BLaER1 treated with 17β-estradiol and CSF1 and Interleukin-3, amounts not matched to agents 10 nM and 100 nM (cell line): ENCODE results near the gene THNSL1.
A peak's percentile ranks its signal among the peaks of the same experiment; 100 is the strongest.
"Not testable (repeated sequence)": the region's sequence is repeated elsewhere in the genome, so short reads cannot be mapped to it uniquely, and the experiment has no call there.

ENCODE experiments used
- H3K27ac ChIP-seq, 11 experiments: shearing (Covaris generic); formaldehyde crosslinking; 2 replicates each; pipeline ENCODE4 v1.8.1; 2022
- H3K27me3 ChIP-seq, 11 experiments: shearing (Covaris generic); formaldehyde crosslinking; 2 replicates each; pipeline ENCODE4 v1.8.1; 2022
- H3K36me3 ChIP-seq, 11 experiments: shearing (Covaris generic); formaldehyde crosslinking; 2 replicates each; pipeline ENCODE4 v1.8.1; 2022
- H3K4me1 ChIP-seq, 10 experiments: shearing (Covaris generic); formaldehyde crosslinking; 2 replicates each; pipeline ENCODE4 v1.8.1; 2022
- H3K4me2 ChIP-seq, 11 experiments: shearing (Covaris generic); formaldehyde crosslinking; 2 replicates each; pipeline ENCODE4 v1.8.1; 2022
- H3K4me3 ChIP-seq, 10 experiments: shearing (Covaris generic); formaldehyde crosslinking; 2 replicates each; pipeline ENCODE4 v1.8.1; 2022
- H3K9ac ChIP-seq, 11 experiments: shearing (Covaris generic); formaldehyde crosslinking; 2 replicates each; pipeline ENCODE4 v1.8.1; 2022
- H3K9me3 ChIP-seq, 11 experiments: shearing (Covaris generic); formaldehyde crosslinking; replicated peaks in 1 of 11; 2 replicates each; pipeline ENCODE4 v1.8.1; 2022
- H4K20me1 ChIP-seq, 11 experiments: shearing (Covaris generic); formaldehyde crosslinking; 2 replicates each; pipeline ENCODE4 v1.8.1; 2022
- Cebpa-rat ChIP-seq, 11 experiments: shearing (Covaris generic); IDR thresholded peaks; 2 replicates each; pipeline ENCODE4 v1.8.1; 2022

The THNSL1 gene

DNA sequence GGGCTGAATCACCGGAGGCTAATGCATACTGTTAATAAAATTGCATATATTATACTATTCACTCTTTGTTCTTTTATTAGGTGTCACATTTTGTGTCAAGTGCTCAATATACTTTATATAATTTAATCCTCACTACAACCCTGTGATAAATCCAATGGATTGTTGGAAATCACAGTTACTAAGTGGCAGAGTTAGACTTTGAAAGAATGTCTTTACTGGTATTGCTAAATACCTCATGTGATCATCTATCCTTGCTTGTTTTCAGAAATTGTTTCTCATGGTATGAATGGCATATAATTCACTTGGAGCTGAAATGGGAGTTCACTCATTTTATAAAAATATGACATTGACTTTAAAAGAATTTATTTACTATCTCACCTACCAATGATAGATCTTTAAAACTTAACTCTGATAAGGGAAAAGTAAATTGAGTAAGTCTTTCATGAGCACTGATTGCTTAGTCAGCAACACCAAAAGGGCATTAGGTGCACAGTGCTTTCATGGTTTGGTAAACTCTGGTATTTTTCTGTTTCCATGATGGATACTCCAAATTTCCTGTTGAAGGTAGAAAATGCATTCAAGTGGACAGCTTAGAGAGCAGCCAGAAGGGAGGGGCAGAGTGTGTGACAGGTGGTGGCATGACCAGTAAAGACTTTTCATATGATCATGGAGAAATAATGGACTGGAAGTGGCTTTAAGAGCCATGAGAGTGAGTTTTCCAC lies 23.0 kb upstream of the THNSL1 start:
- Histone ChIP-seq H3K4me3 (no peak overlapping the region), H3K36me3 (no peaks in the 10 kb centered on the region), H3K4me2 (no peak overlapping the region), H3K9ac (no peak overlapping the region), H3K27ac (no peak overlapping the region), H4K20me1 (no peaks in the 10 kb centered on the region), H3K27me3 (no peaks in the 10 kb centered on the region), H3K9me3 (no peaks in the 10 kb centered on the region), H3K4me1 (peaks cover 0 to 8% (median 6%) of the 10 kb centered on the region in 10 experiments; a peak in 6 of 20 replicates)
- no peak for TF ChIP-seq Cebpa-rat (IDR thresholded peaks at IDR 0.05)

DNA sequence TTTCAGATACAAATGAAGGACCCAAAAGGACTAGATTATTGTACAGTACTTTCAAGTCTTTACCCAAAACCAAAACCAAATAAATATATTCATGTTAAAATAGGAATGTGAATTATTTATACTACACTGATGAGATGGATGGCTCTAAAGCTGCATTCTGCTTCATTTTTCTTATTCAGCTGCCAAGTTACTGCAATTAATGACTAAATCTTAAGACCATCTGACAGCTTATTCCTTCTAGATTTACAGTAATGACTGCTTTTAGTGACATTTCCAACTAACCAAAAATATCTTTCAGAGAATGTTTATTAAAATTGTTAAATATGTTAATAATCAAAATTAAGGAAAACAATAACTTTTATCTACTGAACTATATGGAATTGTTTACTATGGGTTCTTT lies 21.3 kb upstream of the THNSL1 start:
- Histone ChIP-seq H4K20me1 (no peaks in the 10 kb centered on the region), H3K27ac (no peak overlapping the region), H3K9me3 (peaks cover 0 to 4% (median under 1%) of the 10 kb centered on the region in 11 experiments; a peak in 11 of 22 replicates), H3K27me3 (no peaks in the 10 kb centered on the region), H3K36me3 (no peaks in the 10 kb centered on the region), H3K4me2 (no peak overlapping the region), H3K4me3 (no peak overlapping the region), H3K9ac (no peak overlapping the region), H3K4me1 (no peaks in the 10 kb centered on the region)
- no peak for TF ChIP-seq Cebpa-rat (IDR thresholded peaks at IDR 0.05)

DNA sequence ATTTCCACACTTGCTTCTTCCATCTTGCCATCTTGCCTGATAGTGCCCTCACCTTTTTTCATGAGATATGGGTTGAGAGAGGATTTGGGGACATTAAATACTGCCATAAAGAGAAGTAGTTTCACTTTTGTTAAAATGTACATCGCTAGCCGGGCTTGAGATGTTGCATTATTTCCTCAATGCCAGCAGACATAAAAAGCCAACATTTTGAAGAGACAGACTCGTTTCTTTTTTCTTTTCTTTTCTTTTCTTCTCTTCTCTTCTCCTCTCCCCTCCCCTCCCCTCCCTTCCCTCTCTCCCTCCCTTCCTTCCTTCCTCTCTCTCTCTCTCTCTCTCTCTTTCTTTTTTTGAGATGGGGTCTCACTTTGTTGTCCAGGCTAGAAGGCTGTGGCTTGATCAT lies 18.4 kb upstream of the THNSL1 start:
- no peak for TF ChIP-seq Cebpa-rat (IDR thresholded peaks at IDR 0.05)
- Histone ChIP-seq H3K4me2 (no peak overlapping the region), H3K9ac (no peak overlapping the region)

DNA sequence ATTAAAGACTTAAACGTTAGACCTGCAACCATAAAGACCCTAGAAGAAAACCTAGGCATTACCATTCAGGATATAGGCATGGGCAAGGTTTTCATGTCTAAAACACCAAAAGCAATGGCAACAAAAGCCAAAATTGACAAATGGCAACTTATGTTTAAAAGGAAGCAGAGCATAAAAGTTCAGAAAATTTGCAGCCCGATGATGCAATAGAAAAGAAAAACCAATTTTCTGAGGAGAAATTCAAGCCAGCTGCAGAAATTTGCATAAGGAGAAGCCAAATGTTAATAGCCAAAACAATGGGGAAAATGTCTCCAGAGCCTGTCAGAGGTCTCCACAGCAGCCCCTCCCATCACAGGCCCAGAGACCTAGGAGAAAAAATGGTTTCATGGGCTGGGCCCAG lies 4.8 kb upstream of the THNSL1 start:
- not testable (repeated sequence) for H3K27ac ChIP-seq, H3K9ac ChIP-seq, H3K4me3 ChIP-seq, H3K4me2 ChIP-seq, H3K27me3 ChIP-seq, H3K36me3 ChIP-seq, H4K20me1 ChIP-seq
- Histone ChIP-seq H3K9me3 (peaks cover 0 to 16% (median 5%) of the 10 kb centered on the region in 11 experiments; a peak in 7 of 22 replicates), H3K4me1 (peaks cover 6 to 10% (median 8%) of the 10 kb centered on the region in 10 experiments)
- TF ChIP-seq Cebpa-rat (IDR thresholded peaks at IDR 0.05), result 0 out of 22 replicates have a peak, but pooled peaks of 1 of the 11 experiments have one; percentile 16

More for the DNA sequence above, 18.4 kb upstream of the THNSL1 start:
- no peaks in the 10 kb centered on the region for H3K4me1 ChIP-seq
- peaks cover 0 to 23% (median 8%) of the 10 kb centered on the region in 11 experiments; a peak in 18 of 22 replicates for H3K9me3 ChIP-seq
- no peak overlapping the region for H3K27ac ChIP-seq
- no peaks in the 10 kb centered on the region for H3K27me3 ChIP-seq
- no peak overlapping the region for H3K4me3 ChIP-seq
- no peaks in the 10 kb centered on the region for H4K20me1 ChIP-seq
- no peaks in the 10 kb centered on the region for H3K36me3 ChIP-seq

DNA sequence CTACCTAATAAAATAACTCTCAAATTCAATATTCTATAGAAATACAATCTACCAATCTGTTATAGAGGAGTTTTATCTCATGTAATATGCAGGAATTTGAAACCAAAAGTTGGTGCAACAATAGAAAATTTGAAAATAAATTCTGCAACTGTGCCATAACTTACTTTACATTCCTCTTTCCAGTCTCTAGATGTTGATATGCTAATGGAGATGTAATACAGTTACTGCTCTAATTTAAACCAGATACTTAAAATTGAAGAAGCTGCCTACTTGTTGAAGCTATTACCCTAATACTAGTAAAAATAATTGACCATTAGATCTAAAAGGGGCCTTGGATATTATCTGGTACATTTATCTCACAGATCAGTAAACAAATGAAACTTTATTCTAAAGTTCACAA lies 1.8 kb upstream of the THNSL1 start:
- Histone ChIP-seq H3K27me3 (no peaks in the 10 kb centered on the region), H3K4me2 (no peak overlapping the region), H3K4me3 (no peak overlapping the region), H3K9me3 (peaks cover 0 to 16% (median 5%) of the 10 kb centered on the region in 11 experiments; a peak in 7 of 22 replicates), H4K20me1 (no peaks in the 10 kb centered on the region), H3K36me3 (no peaks in the 10 kb centered on the region), H3K9ac (no peak overlapping the region), H3K4me1 (peaks cover 14 to 25% (median 19%) of the 10 kb centered on the region in 10 experiments), H3K27ac (no peak overlapping the region)
- TF ChIP-seq Cebpa-rat (IDR thresholded peaks at IDR 0.05), result no peak

DNA sequence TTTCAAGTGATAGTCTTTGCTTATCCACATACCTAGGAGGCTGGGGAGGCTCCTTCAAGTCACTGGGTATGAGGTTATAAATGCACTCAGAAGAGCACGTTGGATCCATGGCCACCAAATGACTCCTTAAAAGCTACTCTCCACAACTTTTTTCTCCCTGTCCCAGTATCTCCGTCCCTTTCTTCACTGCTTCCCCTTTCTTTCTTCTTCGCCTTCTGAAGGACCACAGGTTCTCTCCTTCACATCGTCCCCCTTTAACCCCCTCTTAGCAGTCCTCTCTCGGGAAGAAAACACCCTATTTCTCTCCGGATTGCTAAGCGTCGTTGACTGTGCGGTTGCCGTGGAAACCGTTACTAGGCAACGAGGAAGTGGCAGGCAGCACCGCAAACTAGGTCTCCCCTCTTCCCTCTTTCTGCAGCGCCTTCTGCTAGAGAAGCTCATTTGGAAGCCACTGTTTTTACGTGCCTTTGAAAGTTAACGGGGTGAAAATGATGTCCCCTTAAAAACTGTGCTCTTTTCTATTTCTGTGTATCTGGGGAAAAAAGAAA lies 510 bp upstream of the THNSL1 start, which contains the start of gene ENKUR:
Gene ENKUR, minus strand, starts transcription at position 331 of the 548 bp plus-strand sequence. Its CDS starts 222 bp downstream, at position 109.
- peaks cover 0 to 16% (median 5%) of the 10 kb centered on the region in 11 experiments; a peak in 7 of 22 replicates for H3K9me3 ChIP-seq
- peak within 1 kb of the TSS; percentile 78 to 91 (median 85) for H3K9ac ChIP-seq
- peak within 1 kb of the TSS; percentile 72 to 98 (median 86) for H3K4me2 ChIP-seq
- no peak for TF ChIP-seq Cebpa-rat (IDR thresholded peaks at IDR 0.05)
- no peaks in the 10 kb centered on the region for H3K36me3 ChIP-seq
- H4K20me1 ChIP-seq, result no peaks in the 10 kb centered on the region
- H3K4me3 ChIP-seq, result peak within 1 kb of the TSS; percentile 56 to 75 (median 70)
- H3K27ac ChIP-seq, result peak within 1 kb of the TSS; percentile 67 to 95 (median 90)
- H3K27me3 ChIP-seq, result no peaks in the 10 kb centered on the region
- H3K4me1 ChIP-seq, result peaks cover 18 to 34% (median 19%) of the 10 kb centered on the region in 10 experiments

DNA sequence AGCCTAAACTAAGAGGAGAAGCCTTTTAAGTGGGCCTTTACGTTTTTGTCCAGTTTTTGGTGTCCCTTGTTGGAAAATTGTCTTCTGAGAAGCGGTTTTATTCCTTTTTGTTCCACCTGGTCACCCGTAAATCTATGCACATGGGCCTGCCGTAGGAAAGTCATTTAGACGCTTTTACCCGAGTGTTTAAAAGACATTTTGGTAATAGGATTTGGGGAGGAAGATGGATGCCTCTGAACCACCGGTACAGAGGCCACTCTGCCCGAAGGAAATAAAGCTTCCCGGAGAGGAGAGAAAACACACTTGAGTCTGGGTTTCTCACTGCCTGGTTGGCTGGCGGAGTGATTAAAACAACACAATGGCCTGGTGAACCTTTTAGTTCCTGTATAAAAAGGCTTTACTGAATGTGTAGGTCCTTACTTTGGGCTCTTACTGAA lies 760 bp downstream of the THNSL1 start:
- peak overlapping the region; percentile 72 to 98 (median 85) for H3K4me2 ChIP-seq
- H3K27me3 ChIP-seq, result no peaks in the 10 kb centered on the region
- H3K9me3 ChIP-seq, result peaks cover 0 to 8% (median 1%) of the 10 kb centered on the region in 11 experiments; a peak in 5 of 22 replicates
- peak overlapping the region; percentile 56 to 75 (median 70) for H3K4me3 ChIP-seq
- peak overlapping the region; percentile 67 to 95 (median 90) for H3K27ac ChIP-seq
- TF ChIP-seq Cebpa-rat (IDR thresholded peaks at IDR 0.05), result no peak
- no peaks in the 10 kb centered on the region for H3K36me3 ChIP-seq
- peaks cover 18 to 34% (median 19%) of the 10 kb centered on the region in 10 experiments for H3K4me1 ChIP-seq
- H3K9ac ChIP-seq, result peak overlapping the region; percentile 78 to 91 (median 85)
- H4K20me1 ChIP-seq, result no peaks in the 10 kb centered on the region

DNA sequence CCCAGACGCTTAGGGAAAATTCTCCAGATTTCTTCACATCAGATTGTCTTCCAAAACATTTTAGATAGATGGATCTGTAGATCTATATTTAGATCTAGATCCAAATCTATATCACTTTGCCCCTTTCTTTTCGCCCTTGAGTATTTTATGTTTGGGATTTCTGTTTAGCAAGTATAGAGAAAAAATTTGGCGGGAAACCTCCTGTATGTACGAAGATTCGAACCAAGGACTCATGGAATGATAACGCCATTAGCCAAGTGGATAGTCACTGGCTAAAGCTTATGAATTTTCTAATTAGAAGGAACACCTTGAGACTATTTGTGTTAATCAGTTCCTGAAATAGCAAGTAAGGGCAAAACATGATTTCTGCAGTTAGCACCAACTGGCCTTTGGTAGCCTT lies 1.2 kb downstream of the THNSL1 start:
- Histone ChIP-seq H3K27ac (peak overlapping the region; percentile 67 to 95 (median 90)), H3K27me3 (no peaks in the 10 kb centered on the region), H3K4me3 (peak overlapping the region; percentile 56 to 75 (median 70)), H3K36me3 (no peaks in the 10 kb centered on the region), H3K9me3 (peaks cover 0 to 6% (median 0%) of the 10 kb centered on the region in 11 experiments; a peak in 4 of 22 replicates), H3K9ac (peak overlapping the region; percentile 78 to 91 (median 85); a peak in 19 of 22 replicates), H3K4me2 (peak overlapping the region; percentile 72 to 98 (median 85); a peak in 21 of 22 replicates), H3K4me1 (peaks cover 18 to 34% (median 19%) of the 10 kb centered on the region in 10 experiments), H4K20me1 (no peaks in the 10 kb centered on the region)
- TF ChIP-seq Cebpa-rat (IDR thresholded peaks at IDR 0.05), result no peak

DNA sequence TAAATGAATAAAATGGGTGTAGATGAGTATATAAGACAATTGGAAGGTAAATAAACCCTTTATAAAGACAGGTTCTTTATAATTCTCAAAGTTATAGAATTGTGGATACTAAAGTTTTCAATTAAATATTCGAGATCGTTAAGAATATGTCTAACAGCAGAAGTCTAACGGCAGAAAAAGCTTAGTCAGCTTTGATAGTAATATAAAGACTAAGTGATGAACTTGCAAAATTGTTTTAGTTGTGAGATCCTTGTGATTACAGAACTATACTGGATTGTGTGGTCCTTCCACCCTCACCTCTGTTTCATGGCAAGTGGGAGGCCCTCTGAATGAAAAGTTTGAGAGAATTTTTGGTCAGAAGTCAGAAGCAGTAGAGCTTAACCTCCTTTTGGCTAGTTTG lies 2.3 kb downstream of the THNSL1 start:
- H3K4me3 ChIP-seq, result no peak overlapping the region
- H3K9me3 ChIP-seq, result no peaks in the 10 kb centered on the region
- peaks cover 19 to 42% (median 26%) of the 10 kb centered on the region in 10 experiments for H3K4me1 ChIP-seq
- no peak overlapping the region for H3K27ac ChIP-seq
- H3K4me2 ChIP-seq, result no peak overlapping the region
- no peak overlapping the region for H3K9ac ChIP-seq
- no peaks in the 10 kb centered on the region for H4K20me1 ChIP-seq
- no peaks in the 10 kb centered on the region for H3K27me3 ChIP-seq
- no peaks in the 10 kb centered on the region for H3K36me3 ChIP-seq
- no peak for TF ChIP-seq Cebpa-rat (IDR thresholded peaks at IDR 0.05)
